ENCODE data around the gene SMIM3.
"Not testable (repeated sequence)": the region's sequence is repeated elsewhere in the genome, so short reads cannot be mapped to it uniquely, and the experiment has no call there.

The SMIM3 gene

DNA sequence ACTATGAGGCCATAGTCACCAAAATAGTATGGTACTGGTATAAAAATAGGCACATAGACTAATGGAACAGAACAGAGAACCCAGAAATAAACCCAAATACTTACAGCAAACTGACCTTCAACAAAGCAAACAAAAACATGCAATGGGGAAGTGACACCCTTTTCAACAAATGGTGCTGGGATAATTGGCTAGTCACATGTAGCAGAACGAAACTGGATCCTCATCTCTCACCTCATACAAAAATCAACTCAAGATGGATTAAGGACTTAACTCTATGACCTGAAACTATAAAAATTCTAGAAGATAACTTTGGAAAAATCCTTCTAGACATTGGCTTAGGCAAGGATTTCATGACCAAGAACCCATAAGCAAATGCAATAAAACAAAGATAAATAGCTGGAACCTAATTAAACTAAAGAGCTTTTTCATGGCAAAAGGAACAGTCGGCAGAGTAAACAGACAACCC lies 14.9 kb downstream of the SMIM3 start:
- not testable (repeated sequence) for DNase-seq (ENCODE audit: low spot score)

DNA sequence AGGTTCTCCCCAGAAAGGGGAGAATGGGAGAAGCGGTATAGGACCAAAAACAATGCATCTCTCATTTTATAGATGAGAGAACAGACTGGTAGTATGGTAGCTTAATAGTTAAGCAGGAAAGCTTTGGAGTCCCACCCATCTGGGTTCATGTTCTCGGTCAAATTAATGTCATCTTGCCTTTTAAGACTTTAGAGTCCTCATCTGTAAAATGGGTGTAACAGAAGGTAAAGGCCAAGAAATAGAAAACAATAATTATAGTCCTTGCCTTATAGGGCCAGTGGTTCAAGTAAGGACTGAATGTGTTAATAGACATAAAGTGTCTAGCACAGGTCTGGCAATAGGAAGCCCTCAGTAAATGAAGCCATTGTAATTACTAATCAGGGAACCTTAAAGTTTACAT lies 16.4 kb downstream of the SMIM3 start:
- DNase-seq (ENCODE audit: low spot score), result no peak

DNA sequence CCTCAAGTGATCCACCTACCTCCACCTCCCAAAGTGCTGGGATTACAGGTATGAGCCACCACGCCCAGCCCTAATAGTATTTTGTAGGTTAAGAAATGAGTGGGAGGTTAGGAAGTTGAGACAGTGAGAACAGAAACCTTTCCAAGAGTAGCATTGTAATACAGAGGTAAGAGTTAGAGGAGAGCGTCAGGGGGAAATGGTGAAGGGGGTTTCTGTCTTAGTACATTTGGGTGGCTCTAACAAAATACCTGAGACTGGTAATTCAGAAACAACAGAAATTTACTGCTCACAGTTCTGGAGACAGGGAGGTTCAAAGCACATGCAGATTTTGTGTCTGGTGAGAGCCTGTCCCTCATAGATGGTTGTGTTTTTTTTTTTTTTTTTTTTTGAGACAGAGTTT lies 18.8 kb downstream of the SMIM3 start:
- no peak for DNase-seq (ENCODE audit: low spot score)

DNA sequence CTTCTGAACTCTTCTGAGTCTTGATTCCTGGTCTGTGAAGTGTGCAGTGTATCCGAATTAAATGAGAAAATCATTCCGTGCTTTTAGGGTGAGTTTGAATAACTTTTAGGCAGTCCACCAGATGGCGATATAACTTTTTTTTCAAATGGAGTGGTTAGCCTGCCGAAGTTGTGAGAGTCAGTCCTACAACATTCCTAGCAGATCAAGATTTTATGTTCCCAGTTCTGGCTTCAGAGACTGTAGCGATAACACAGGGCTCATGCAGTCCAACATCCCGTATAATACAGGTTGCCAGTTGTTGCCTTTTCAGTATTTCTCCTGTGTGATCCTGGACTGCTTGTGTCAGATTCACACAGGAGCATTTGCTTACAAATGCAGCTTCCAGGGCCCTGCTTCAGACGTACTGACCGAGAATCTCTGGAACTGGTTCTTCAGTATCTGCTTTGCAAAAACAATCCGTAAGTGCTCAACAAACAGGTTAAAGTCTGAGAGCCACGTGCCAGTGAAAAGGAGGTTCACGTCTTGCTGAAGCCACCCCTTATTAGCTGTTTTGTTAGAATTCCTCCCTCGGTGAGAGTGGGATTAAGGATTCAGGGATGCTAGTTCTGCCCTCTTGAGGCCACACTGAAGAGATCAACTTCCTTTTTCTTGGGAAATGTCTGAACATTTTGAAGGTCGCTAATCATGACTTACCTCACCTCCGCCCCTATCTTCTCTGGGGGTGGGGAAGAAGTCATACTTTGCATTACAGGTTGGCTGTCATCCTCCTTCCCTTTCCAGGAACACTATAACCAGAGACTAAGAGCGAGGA lies 22.8 kb downstream of the SMIM3 start:
- peak; percentile 83 for DNase-seq (ENCODE audit: low spot score)

DNA sequence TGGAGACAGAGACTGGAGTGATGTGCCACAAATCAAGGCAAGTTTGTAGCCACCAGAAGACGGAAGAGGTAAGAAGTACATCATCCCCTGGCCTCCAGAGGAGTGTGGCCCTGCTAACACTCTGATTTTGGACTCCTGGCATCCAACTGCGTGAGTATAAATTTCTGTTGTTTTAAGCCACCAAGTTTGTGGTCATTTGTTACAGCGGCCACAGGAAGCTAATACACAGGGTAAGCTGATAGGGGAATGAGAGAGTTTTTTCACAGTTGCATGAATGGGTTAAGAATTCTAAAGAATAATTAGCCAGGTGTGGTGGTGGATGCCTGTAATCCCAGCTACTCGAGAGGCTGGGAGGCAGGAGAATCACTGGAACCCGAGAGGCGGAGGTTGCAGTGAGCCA lies 25.8 kb downstream of the SMIM3 start:
- DNase-seq (ENCODE audit: low spot score), result no peak

DNA sequence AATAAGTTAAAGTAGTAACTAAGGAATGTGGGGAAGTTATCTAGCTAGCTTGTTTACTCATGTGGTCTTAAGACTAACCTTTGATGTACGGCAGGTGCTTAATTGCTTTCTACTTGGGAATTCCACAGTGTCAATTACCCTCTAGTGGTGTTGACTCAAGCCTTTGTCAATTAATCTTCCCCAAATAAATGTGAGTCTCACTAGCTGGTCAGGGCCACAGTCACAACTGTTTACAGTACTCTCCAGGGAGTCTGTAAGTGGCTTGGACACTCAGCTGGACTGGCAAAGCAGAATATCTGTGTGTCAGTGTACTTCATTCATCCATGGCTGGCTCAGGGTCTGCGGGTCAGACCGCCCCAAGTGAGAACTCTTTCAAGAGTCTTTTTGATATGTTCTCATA lies 30.8 kb downstream of the SMIM3 start:
- no peak for DNase-seq (ENCODE audit: low spot score)

DNA sequence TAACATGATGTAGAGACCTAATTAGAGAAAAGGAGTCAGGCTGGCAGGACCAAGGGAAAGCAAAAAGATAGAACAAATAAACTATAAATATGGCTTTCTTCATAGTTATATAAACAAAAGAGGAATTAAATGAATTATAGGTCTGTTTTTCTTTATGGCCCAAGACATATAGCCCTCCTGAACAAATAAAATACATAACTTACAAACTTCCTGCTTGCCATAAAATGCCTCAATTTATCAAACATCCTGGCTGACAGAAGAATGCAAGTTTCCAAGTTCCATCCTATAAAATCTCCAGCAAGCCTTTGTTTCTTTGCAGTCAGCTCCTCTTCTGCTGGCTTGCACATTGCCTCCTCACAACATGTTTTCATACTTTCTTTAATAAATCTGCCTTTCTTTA lies 36.5 kb downstream of the SMIM3 start:
- no peak for DNase-seq (ENCODE audit: low spot score)

DNA sequence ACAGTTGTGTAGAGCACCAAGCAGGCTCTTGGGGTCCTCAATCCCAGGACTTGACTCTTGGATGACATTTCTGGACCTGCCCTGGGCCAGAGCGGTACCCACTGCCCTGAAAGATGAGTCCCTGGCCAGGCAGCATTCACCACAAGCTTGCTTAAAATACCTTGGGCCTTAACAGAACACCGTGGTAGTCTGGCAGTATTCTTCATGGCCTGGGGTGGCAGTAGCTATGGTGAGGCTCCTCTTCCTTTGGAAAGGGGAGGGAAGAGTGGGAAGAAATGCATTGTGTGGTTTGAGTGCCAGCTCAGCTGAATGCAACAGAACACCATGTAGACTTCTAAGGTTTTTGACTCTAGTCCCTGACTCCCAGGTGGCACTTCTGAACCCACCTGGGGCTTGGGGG lies 38.4 kb downstream of the SMIM3 start:
- no peak for DNase-seq (ENCODE audit: low spot score)

DNA sequence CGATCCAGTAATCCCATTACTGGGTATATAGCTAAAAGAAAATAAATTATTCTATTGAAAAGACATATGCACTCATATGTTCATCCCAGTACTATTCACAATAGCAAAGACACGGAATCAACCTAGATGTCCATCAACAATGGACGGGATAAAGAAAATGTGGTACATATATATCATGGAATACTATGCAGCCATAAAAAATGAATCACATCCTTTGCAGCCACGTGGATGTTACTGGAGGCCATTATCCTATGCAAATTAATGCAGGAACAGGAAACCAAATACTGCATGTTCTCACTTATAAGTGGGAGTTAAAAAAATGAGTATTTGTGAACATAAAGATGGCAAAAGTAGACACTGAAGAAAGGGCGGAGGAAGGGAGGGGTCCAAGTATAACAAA lies 51.2 kb downstream of the SMIM3 start:
- DNase-seq (ENCODE audit: low spot score), result no peak

DNA sequence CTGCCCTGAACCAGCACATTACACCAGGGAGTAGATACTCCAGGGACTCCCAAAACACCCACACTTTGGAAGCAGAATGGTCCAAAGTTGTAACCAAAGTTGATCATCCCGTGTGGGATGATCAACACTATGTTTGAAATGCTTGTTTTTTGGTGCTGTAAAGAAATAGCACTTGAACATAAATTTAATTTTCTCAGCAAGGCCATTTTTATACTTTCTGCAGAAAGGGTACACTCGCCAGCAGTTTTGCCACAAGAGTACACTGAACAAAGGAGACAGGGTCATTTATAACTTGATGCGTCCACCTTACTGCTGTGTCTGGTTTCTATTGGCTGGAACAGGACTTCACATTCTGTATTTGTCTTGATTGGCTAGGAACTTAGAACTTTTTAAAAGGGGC lies 53.3 kb downstream of the SMIM3 start:
- DNase-seq (ENCODE audit: low spot score), result not testable (repeated sequence)

DNA sequence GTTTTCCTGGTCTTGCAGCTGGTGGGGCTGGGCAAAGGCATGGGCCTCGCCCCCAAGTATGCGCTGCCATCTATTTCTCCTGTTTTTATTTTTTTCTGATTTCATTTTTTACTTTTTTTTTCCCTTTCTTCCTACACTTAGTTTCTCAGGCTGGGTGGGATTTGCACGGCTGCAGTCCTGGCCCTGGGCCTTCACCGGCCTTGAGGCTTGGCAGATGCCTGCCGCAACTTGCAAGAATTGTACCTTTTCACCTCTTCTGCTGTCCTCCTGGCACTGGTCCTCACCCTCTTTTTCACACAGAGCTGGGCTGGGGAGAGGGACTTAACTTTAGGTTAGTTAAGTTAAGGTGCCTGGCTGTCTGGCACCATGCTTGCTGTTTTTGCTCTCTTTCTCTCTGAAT lies 57.5 kb downstream of the SMIM3 start:
- DNase-seq (ENCODE audit: low spot score), result no peak

DNA sequence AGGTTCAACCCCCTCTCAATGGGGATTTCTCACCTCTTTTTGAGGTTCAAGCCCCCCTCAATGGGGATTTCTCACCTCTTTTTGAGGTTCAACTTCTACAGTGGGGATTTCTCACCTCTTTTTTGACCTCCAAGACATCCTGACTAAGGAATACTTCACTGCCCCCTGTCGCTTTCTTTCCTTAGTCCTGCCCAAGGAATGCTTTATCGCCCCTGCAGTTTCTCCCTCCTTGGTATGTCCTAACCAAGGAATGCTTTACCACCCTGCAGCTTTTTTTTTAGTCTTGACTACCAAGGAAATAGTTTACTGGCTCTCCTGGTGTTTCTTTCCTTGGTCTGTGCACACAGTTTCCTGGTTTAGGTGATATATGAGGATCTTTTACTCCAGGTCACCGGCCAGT lies 58.1 kb downstream of the SMIM3 start:
- DNase-seq (ENCODE audit: low spot score), result no peak

DNA sequence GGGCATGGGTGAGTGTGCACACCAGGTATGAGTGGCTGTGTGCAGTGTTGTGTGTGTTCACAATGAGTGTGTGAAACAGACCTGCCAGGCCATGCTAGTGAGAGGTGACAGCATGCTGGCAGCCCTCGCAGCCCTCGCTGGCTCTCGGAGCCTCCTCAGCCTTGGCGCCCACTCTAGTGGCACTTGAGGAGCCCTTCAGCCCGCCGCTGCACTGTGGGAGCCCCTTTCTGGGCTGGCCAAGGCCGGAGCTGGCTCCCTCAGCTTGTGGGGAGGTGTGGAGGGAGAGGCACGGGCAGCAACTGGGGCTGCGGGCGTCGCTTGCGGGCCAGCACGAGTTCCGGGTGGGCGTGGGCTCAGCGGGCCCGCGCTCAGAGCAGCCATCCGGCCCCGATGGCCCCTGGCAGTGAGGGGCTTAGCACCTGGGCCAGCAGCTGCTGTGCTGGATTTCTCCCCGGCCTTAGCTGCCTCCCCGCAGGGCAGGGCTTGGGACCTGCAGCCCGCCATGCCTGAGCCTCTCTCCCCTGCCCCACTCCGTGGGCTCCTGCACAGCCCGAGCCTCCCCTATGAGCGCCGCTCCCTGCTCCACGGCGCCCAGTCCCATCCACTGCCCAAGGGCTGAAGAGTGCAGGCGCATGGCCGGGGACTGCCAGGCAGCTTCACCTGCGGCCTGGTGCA lies 66.8 kb downstream of the SMIM3 start:
- DNase-seq (ENCODE audit: low spot score), result not testable (repeated sequence)

DNA sequence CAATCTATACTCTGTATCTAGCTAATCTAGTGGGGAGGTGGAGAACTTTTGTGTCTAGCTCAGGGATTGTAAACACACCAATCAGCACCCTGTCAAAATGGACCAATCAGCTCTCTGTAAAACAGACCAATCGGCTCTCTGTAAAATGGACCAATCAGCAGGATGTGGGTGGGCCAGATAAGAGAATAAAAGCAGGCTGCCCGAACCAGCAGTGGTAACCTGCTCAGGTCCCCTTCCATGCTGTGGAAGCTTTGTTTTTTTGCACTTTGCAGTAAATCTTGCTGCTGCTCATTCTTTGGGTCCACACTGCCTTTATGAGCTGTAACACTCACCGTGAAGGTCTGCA lies 67.7 kb downstream of the SMIM3 start, which contains the start of gene IRGM:
Gene IRGM, plus strand, starts transcription at position 214 of the 346 bp plus-strand sequence. CDS start 1,603 bp downstream, outside the sequence.
- DNase-seq (ENCODE audit: low spot score), result not testable (repeated sequence)

Data from cerebellar cortex (tissue), 1 donor.